NCI-H1694 treated with DMSO at 0.1 percent for 48 hours (cell line): Measurements from ENCODE around the gene TSC22D2.
"Not testable (repeated sequence)": the region's sequence is repeated elsewhere in the genome, so short reads cannot be mapped to it uniquely, and the experiment has no call there.

Experiments used
- DNase-seq: peaks from one replicate; lab custom pipeline; 2025; lab: John Stamatoyannopoulos, UW

The TSC22D2 gene

DNA sequence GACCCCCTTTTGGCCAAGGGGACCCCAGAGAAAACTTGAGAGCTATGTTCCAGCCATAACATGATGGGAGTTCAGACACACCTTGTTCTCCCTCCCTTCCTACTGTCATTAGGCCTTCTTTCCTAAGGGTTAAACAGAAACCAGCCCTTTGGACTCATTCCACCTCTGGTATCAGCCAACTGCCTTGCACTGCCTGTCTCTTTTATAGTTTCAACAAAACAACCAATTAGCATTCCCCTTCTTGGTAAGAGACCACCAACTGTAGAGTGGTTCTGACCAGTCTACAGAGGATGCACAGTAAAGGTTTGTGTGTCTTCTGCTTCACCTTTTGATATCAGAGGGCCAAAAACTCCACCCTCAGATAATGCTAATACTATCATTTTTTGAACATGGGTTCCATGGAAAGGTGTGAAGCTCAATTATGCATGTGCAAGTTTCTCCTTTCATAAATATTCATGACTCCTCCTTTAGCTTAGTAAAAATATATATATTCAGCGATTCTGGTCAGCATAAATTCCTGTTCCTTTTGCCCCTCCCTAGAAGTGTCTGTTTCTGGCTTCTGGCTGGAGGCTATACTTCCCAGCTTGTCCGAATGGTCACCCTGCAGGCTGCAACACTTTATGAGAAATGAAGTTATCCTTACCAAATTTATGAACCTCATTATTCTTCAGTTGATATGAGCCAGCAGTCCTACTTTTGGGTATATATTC, 82.3 kb downstream of the TSC22D2 start:
- DNase-seq, result no peak

DNA sequence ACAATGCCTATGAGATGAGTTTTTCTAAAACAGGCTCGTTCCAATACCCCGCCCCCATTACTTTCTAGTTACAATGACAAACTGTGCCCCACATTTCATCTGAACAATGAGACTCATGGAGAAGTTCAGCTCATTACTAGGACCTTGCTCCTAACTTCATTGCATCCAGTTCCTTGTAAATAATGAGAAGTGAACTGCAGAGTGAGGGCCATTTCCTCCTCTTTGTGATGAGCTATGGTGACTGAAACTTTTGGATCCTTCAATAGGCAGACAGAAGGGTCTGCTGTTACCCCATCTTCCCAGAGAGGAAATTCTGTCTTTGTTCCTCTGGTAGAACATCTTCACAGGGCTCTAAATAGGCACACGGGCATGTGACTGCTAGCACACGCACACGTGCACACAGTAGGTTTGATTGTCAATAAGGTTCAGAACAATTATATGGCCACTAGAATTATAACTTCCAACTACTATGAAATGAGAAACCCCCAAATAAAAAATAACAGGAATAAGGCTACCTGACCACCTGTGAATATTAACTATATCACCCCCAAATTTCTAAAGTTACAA, 86.4 kb downstream of the TSC22D2 start:
- DNase-seq, result no peak

DNA sequence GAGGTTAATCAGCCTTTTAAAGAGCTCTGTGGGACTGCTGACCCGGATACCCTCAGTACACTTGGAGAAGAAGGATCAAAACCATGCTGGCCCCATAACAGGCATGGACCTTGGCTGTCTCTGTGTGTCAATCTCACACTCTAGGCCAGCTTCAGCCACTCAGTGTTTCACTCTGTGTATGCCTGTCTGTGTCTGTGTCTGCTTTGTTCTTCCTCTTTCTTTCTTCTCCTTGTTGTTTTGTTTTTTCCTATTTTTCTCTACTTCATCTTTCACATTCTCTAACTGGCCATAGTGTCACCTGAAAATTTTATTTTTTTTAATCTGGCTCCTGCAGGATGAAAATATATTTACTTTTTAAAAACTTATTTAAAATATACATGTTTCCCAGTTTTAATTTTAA, 87.1 kb downstream of the TSC22D2 start:
- DNase-seq, result no peak

DNA sequence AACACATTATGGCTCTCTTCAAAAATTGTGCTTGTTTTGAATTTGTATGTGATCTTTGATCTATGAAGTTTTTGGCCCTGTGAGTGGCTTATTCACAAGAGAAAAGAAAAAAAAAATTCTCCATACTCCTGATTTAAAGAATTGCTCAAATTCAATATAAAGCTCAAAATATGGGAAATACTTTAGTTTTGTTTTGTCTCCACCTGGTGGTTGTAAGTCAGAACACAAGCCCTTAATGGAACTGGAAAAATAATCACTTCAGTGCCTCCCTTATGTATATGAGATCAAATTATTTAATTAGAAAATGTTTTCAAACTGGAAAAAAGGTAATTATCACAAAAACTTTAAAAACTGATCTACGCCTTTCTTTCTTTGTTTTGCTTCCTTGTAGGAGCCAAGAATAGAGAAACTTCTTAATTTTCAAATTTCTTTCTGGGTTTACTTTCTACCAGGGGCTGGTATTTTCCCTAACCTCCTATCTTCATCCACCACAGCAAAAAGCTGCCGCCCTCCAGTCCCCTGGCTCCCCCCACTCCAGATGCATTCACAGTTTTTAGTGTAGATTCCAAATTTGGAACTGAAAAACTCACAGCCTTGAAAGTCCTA, 87.6 kb downstream of the TSC22D2 start:
- peak; percentile 70 for DNase-seq

DNA sequence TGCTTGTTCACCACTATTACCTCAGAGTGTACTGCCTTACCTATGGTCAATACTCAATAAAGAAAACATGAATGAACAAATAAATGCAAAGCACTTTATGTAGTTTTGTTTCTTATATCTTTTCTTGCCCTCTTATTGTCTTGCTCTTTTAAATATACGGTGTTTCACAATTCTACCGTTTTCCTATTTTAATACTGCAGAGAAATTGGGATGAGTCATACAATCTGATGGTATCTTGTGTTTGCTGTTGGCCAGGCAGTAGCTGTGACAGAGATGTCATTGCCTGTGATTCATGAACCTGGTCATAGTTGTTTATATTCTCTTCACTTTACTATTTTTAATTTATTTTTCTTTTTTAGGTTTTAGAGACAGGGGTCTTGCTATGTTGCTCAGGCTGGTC, 89.9 kb downstream of the TSC22D2 start:
- no peak for DNase-seq

DNA sequence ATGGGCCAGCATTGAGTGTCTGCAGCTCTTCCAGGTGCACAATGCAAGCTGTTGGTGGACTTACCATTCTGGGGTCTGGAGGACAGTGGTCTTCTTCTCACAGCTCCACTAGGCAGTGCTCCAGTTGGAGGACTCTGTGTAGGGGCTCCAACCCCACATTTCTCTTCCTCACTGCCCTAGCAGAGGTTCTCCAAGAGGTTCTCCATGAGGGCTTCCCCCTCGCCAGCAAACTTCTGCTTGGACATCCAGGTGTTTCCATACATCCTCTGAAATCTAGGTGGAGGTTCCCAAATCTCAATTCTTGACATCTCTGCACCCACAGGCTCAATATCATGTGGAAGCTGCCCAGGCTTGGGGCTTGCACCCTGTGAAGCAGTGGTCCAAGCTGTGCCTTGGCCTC, 92.9 kb downstream of the TSC22D2 start:
- not testable (repeated sequence) for DNase-seq

DNA sequence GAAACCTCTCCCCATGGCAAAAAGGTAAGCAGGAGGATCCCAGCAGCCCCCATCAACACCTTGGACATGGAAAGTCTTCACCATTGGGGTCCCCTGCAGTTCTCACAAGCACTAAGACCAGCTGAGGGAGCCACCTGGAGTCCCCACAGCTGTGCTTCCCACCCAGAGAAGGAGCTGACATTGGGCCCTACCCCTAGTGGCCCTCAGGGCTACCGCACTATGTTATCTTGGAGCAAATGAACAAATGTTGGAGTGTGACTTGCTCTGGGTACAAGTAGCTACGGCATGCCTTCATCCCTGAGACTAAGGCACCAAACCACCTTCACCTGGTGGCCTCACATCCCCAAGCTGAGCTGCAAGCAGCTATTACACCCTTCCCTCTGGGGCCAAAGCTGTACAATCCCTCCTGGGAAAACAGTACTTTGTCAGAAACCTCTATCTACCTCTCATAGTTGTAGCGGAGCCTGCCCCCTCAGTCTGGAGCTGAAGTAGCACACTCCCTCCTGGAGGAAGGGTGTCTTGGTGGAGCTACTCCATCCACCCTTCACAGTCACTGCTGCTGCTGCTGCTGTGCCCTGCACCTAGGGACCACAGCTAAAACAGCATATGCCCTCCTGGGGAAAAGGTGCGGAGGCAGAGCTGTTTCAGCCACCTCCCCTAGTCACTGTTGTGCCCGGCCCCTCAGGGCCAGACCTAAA, 95.5 kb downstream of the TSC22D2 start:
- DNase-seq, result no peak

DNA sequence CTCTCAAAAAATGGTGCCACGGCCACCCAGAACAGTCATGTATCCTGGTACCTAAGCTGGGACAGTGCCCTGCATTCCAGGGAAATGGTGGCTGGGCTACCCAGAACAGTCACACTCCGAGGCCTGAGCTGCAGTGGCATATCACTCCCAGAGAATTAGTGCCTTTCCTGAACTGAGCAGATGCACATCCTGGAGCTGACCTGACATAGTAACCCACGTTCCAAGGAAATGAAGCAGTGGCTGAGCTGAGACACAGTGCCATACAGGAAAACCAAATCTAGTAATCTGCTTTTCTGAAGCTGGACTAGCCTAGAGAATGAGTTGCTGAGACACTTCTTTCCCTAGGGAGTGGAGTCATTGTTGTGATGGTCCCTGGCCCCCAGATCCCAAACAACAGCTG, 96.4 kb downstream of the TSC22D2 start:
- DNase-seq, result no peak

DNA sequence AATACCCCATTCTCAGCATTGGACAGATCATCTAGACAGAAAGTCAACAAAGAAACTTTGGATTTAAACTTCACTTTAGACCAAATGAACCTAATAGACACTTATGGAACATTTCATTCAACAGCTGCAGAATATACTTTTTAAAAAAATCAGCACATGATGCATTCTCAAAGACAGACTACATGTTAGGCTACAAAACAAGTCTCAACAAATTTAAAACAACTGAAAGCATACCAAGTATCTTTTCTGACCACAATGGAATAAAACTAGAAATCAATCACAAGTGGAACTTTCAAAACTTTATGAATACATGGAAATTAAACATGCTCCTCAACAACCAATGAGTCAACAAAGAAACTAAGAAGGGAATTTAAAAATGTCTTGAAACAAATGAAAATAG, 100.3 kb downstream of the TSC22D2 start:
- no peak for DNase-seq

DNA sequence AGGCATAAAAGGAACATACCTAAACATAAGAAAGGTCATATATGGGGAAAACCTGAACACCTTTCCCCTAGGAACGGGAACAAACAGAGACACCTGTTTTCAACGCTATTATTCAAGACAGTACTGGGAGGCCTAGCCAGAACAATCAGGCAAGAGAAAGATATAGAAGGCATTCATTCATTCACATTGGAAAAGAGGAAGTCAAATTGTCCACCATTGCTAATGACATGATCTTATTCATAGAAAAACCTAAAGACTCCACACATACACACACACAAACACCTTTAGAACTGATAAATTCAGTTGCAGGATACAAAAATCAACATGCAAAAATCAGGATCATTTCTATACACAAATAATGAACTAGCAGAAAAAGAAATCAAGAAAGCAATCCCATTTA, 101.7 kb downstream of the TSC22D2 start:
- DNase-seq, result no peak

DNA sequence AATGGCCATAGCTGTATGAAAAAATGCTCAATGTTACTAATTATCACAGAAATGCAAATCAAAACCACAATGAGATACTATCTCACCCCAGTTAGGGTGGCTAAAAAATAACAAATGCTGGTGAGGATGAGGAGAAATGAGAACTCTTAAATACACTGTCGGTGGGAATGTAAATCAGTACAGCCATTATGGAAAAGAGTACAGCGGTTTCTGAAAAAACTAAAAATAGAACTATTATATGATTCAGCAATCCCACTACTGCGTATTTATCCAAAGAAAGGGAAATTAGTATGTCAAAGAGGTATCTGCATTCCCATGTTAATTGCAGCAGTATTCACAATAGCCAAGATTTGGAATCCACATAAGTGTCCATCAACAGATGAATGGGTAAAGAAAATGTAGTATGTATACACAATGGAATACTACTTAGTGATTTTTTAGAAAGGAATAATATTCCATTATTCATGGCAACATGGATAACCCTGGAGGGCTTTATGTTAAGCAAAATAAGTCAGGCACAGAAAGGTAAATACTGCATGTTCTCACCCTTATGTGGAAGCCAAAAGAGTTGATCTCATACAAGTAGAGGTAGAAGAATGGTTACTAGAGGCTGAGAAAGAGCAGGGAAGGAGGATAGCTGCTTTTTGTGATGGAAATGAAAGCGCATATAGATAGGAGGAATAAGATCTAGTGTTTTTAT, 103.2 kb downstream of the TSC22D2 start:
- DNase-seq, result no peak

DNA sequence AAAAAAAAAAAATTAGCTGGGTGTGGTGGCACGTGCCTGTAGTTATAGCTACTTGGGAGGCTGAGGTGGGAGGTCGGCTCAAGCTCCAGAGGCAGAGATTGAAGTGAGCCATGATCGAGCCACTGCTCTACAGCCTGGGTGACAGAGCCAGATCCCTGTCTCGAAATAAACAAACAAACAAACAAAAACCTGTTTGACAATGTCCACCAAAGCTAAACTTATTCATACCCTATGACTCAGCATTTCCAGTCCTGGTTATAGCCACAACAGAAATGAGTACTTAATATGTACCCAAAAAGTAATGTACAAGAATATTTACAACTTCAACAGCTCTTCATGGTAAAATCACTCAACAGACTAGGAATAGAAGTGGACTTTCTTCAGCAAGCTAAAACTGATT, 107.1 kb downstream of the TSC22D2 start:
- DNase-seq, result no peak
